ENCODE data around the gene DNM3. TPM values are rescaled to one million over a fixed set of nuclear protein-coding genes. Genes with fewer than 3 reads are reported as not detected.

Gene DNM3
- total RNA-seq, 4 donors from 2014 or later: 2.7 to 4.5 (median 4.0) TPM

GRCh38 chr1:171849245-171849898, 8.1 kb downstream of the DNM3 start:
- intact Hi-C loops (cut with DNase I; ENCODE audit: low total_unique reads): no loop called here
- DNase-seq (ENCODE audit: low spot score in 2 of 2): no peak
- TF ChIP-seq POLR2A (IDR thresholded peaks at IDR 0.05): no peak
- no peak for TF ChIP-seq CTCF (IDR thresholded peaks at IDR 0.05)
- no peak overlapping the region for H3K4me3 ChIP-seq (ENCODE audit: low read depth, poor library complexity, severe bottlenecking)
- WGBS, 2 donors: 75 to 78% methylated on average over 5 of the region's 5 CpGs

- no peak overlapping the region for H3K4me3 ChIP-seq (ENCODE audit: low read depth, poor library complexity, severe bottlenecking)
- WGBS, 2 donors: 71 to 92% methylated on average over 5 of the region's 5 CpGs
- DNase-seq (ENCODE audit: low spot score in 2 of 2): no peak
- no peak for TF ChIP-seq CTCF (IDR thresholded peaks at IDR 0.05)
- TF ChIP-seq POLR2A (IDR thresholded peaks at IDR 0.05): no peak
- intact Hi-C loops (cut with DNase I; ENCODE audit: low total_unique reads): no loop called here
Observed at GRCh38 chr1:171850651-171851350, 9.5 kb downstream of the DNM3 start.

GRCh38 chr1:171852272-171852671, 11.0 kb downstream of the DNM3 start:
- H3K4me3 ChIP-seq (ENCODE audit: low read depth, poor library complexity, severe bottlenecking): no peak overlapping the region
- intact Hi-C loops (cut with DNase I; ENCODE audit: low total_unique reads): no loop called here
- no peak for DNase-seq (ENCODE audit: low spot score in 2 of 2)
- TF ChIP-seq CTCF (IDR thresholded peaks at IDR 0.05) (no peak), POLR2A (IDR thresholded peaks at IDR 0.05) (no peak)

- no peak overlapping the region for H3K4me3 ChIP-seq (ENCODE audit: low read depth, poor library complexity, severe bottlenecking)
- WGBS, 2 donors: 100% methylated on average over 1 of the region's 1 CpG
- intact Hi-C loops (cut with DNase I; ENCODE audit: low total_unique reads): no loop called here
- TF ChIP-seq POLR2A (IDR thresholded peaks at IDR 0.05): no peak
- DNase-seq (ENCODE audit: low spot score in 2 of 2): no peak
Observed at GRCh38 chr1:171855381-171855780, 14.1 kb downstream of the DNM3 start.

GRCh38 chr1:171858696-171859095, 17.4 kb downstream of the DNM3 start:
- WGBS, 2 donors: 60 to 72% methylated on average over 3 of the region's 3 CpGs
- TF ChIP-seq CTCF (IDR thresholded peaks at IDR 0.05) (no peak), POLR2A (IDR thresholded peaks at IDR 0.05) (no peak)
- H3K4me3 ChIP-seq (ENCODE audit: low read depth, poor library complexity, severe bottlenecking): no peak overlapping the region
- intact Hi-C loops (cut with DNase I; ENCODE audit: low total_unique reads): no loop called here
- no peak for DNase-seq (ENCODE audit: low spot score in 2 of 2)

- no peak overlapping the region for H3K4me3 ChIP-seq (ENCODE audit: low read depth, poor library complexity, severe bottlenecking)
- intact Hi-C loops (cut with DNase I; ENCODE audit: low total_unique reads): no loop called here
- TF ChIP-seq CTCF (IDR thresholded peaks at IDR 0.05): no peak
- TF ChIP-seq POLR2A (IDR thresholded peaks at IDR 0.05): no peak
- DNase-seq (ENCODE audit: low spot score in 2 of 2): no peak
- 46 to 71% methylated on average over 1 of the region's 1 CpG for WGBS, 2 donors
Observed at GRCh38 chr1:171860696-171861095, 19.4 kb downstream of the DNM3 start.

Measured in lower leg skin (tissue), 4 donors.